ENCODE data around the gene TEDDM1. TPM values are rescaled to one million over a fixed set of nuclear protein-coding genes. Genes with fewer than 3 reads are reported as not detected.

Gene TEDDM1
- total and polyA plus RNA-seq, 10 of the 15 experiments (the other 5 are each of a cell fraction or from before 2014, with no cell fraction given) = 0.11 TPM; not detected in 9

- no peak for ATAC-seq
- CTCF ChIA-PET = no interaction called here
- no peak overlapping the region for H3K27ac ChIP-seq (ENCODE audit: control insufficient read depth, insufficient read depth)
- H3K27me3 ChIP-seq (replicated peaks in 1 of 2; ENCODE audit: control insufficient read depth in 2 of 2, insufficient read depth in 2 of 2, low read length in 1 of 2) = no peaks in the 10 kb centered on the region
- no peaks in the 10 kb centered on the region for H3K9me3 ChIP-seq (replicated peaks; ENCODE audit: control insufficient read depth, insufficient read depth, low read length)
- WGBS (ENCODE audit: insufficient coverage, insufficient replicate concordance, low lambda C conversion rate, missing lambda C conversion rate) = 84% methylated on average over 4 of the region's 4 CpGs
- intact Hi-C loops (cut with micrococcal nuclease; ENCODE audit: unreplicated experiment) = no loop called here
- no peak overlapping the region for H2AFZ ChIP-seq (ENCODE audit: control insufficient read depth, low read depth, low read length)
- no peak for FAIRE-seq
- SMC1A ChIA-PET (ENCODE audit: uncharacterized antibody, unreplicated experiment) = interaction anchor here (2.2 kb wide), 1 partner anchor 14 kb away, joined by 8 read pairs; no protein-coding TSS in a partner anchor
- no peaks in the 10 kb centered on the region for H4K20me1 ChIP-seq (ENCODE audit: control insufficient read depth, insufficient read depth)
- no peak overlapping the region for H3K4me3 ChIP-seq
- in situ Hi-C loops (cut with MboI) = no loop called here
- peaks cover 0 to 5% of the 10 kb centered on the region in 2 experiments; a peak in 3 of 4 replicates for H3K36me3 ChIP-seq (ENCODE audit: control insufficient read depth in 2 of 2, insufficient read depth in 2 of 2, low read length in 1 of 2)
- H3K4me1 ChIP-seq (ENCODE audit: control insufficient read depth, insufficient read depth, low read length) = no peaks in the 10 kb centered on the region
- H3K79me2 ChIP-seq (ENCODE audit: control insufficient read depth, insufficient read depth, low read length) = no peaks in the 10 kb centered on the region
- no peak overlapping the region for H3K4me2 ChIP-seq (ENCODE audit: control insufficient read depth, insufficient read depth)
- RAD21 ChIA-PET (ENCODE audit: unreplicated experiment) = no interaction called here
- TF ChIP-seq BMI1 (IDR thresholded peaks at IDR 0.05; ENCODE audit: borderline replicate concordance) (no peak), BACH1 (IDR thresholded peaks at IDR 0.05; ENCODE audit: borderline replicate concordance) (no peak), CHD1 (IDR thresholded peaks at IDR 0.05; ENCODE audit: low read depth, low read length) (no peak), TCF3 (IDR thresholded peaks at IDR 0.05; ENCODE audit: borderline replicate concordance, insufficient read depth, low read depth, low read length) (no peak), E4F1 (IDR thresholded peaks at IDR 0.05; ENCODE audit: borderline replicate concordance, partially characterized antibody) (no peak), MXI1 (IDR thresholded peaks at IDR 0.05; ENCODE audit: low read depth, low read length) (no peak), HSF1 (IDR thresholded peaks at IDR 0.05; ENCODE audit: low read depth, low read length) (no peak), KLF5 (IDR thresholded peaks at IDR 0.05; ENCODE audit: partially characterized antibody) (no peak), MYC (IDR thresholded peaks at IDR 0.05; ENCODE audit: insufficient read depth, insufficient read length, insufficient replicate concordance, low read length, severe bottlenecking) (no peak), RAD21 (IDR thresholded peaks at IDR 0.05; ENCODE audit: insufficient read depth, low read depth, low read length) (no peak)
- BruUV-seq (replicated peaks) = TSS peak; percentile 18
- POLR2A ChIA-PET = no interaction called here
- DNase-seq (ENCODE audit: low read depth, low spot score) = no peak
- no peak overlapping the region for H3K9ac ChIP-seq (ENCODE audit: control insufficient read depth, insufficient read depth, low read length)
Measured at GRCh38 chr1:182383037-182383661, 17.3 kb downstream of the TEDDM1 start.
